Kidney (tissue), 14 donors: Measurements from ENCODE around the gene ORAI2. TPM values are rescaled to one million over a fixed set of nuclear protein-coding genes. Genes with fewer than 3 reads are reported as not detected.

ENCODE experiments used
- DNase-seq, 5 donors: peaks; one replicate each; pipeline ENCODE4 v3.0.0-alpha.2; 2013 to 2020
- FAIRE-seq: peaks from 2 replicates; lab custom pipeline; 2012; peaks lifted over from hg19 to GRCh38; lab: Jason Lieb, UNC
- H3K27ac ChIP-seq, 2 donors: one replicate each; pipeline ENCODE4 v1.7.0; 2013; ENCODE audit warnings: low read depth in 2 of 2, low read length in 2 of 2, inconsistent platforms in 1 of 2
- H3K27me3 ChIP-seq: one replicate; pipeline ENCODE4 v1.7.1; 2013; ENCODE audit warnings: low read length, inconsistent platforms; ENCODE audit not compliant: control insufficient read depth, insufficient read depth
- H3K36me3 ChIP-seq, 3 donors: one replicate each; pipeline versions ENCODE4 v1.7.0 to v1.7.1; 2013; ENCODE audit warnings: low read length in 3 of 3, control low read depth in 1 of 3, inconsistent platforms in 1 of 3; ENCODE audit not compliant: insufficient read depth in 3 of 3, control insufficient read depth in 2 of 3
- H3K4me1 ChIP-seq, 3 donors: one replicate each; pipeline versions ENCODE4 v1.7.0 to v1.7.1; 2013; ENCODE audit warnings: low read length in 3 of 3, inconsistent platforms in 1 of 3, low read depth in 1 of 3; ENCODE audit not compliant: control insufficient read depth in 2 of 3, insufficient read depth in 2 of 3
- H3K4me3 ChIP-seq, 3 donors: one replicate each; pipeline versions ENCODE4 v1.7.0 to v1.8.1; 2013; ENCODE audit warnings: low read length in 3 of 3, control low read depth in 1 of 3, inconsistent platforms in 1 of 3
- H3K9ac ChIP-seq, 3 donors: one replicate each; pipeline versions ENCODE4 v1.7.0 to v1.7.1; 2013; ENCODE audit warnings: low read length in 3 of 3, control low read depth in 1 of 3, inconsistent platforms in 1 of 3
- H3K9me3 ChIP-seq, 3 donors: one replicate each; pipeline versions ENCODE4 v1.7.0 to v1.7.1; 2013; ENCODE audit warnings: low read length in 3 of 3, control low read depth in 1 of 3, inconsistent platforms in 1 of 3; ENCODE audit not compliant: control insufficient read depth in 2 of 3, insufficient read depth in 1 of 3
- intact Hi-C: fragments of 100-400 bp; cut with DNase I; formaldehyde crosslinking; loops from one replicate; pipeline ENCODE4 v1.11.1; 2022
- polyA plus RNA-seq: library from polyadenylated mRNA; stranded (reverse); fragments of 350-450 nt; fragmentation: Illumina TruSeq; extraction: RNeasy Lipid Tissue Mini Kit (QIAGEN cat#74804); gene quantifications from one replicate; pipeline ENCODE4 v1.2.3, GENCODE V29; 2014; ENCODE audit warnings: low read depth, low replicate concordance; ENCODE audit not compliant: insufficient read depth
- total RNA-seq: library from RNA; stranded (reverse); fragmentation: NEBNext Ultra II Directional; extraction: Animal tissue kit (Norgen Biotek cat#: 25700); gene quantifications from one replicate; pipeline ENCODE4 v1.2.1, GENCODE V29; 2021
- TF ChIP-seq, protein P1 (sequence below): IDR thresholded peaks from 3 replicates; pipeline ENCODE4 v1.5.1; 2012; ENCODE audit warnings: mild to moderate bottlenecking, moderate library complexity, borderline replicate concordance; ENCODE audit not compliant: insufficient read depth; ENCODE audit errors: extremely low read depth
- donor health status: control.
- donor health status: control.
- donor health status: control.
- donor health status: control.
- donor health status: control.
- donor health status: DM: yes; HTN: yes; CAD: no.
- donor health status: Normal renal cell carcinoma (clear cell type).

The ORAI2 gene
- total and polyA plus RNA-seq, 2 donors from 2014 or later: 13.8 to 45.6 TPM

GRCh38 chr7:102409340-102409739 is 24.0 kb upstream of the ORAI2 start:
- Histone ChIP-seq H3K9me3 (no peaks in the 10 kb centered on the region), H3K4me1 (peaks cover 0 to 4% (median 0%) of the 10 kb centered on the region in 3 donors), H3K27ac (no peak overlapping the region), H3K27me3 (no peaks in the 10 kb centered on the region), H3K36me3 (peaks cover 12 to 58% (median 35%) of the 10 kb centered on the region in 3 donors), H3K4me3 (no peak overlapping the region), H3K9ac (no peak overlapping the region)
- FAIRE-seq (no peak), DNase-seq (no peak)
- intact Hi-C loops: no loop called here
- TF ChIP-seq, protein P1, sequence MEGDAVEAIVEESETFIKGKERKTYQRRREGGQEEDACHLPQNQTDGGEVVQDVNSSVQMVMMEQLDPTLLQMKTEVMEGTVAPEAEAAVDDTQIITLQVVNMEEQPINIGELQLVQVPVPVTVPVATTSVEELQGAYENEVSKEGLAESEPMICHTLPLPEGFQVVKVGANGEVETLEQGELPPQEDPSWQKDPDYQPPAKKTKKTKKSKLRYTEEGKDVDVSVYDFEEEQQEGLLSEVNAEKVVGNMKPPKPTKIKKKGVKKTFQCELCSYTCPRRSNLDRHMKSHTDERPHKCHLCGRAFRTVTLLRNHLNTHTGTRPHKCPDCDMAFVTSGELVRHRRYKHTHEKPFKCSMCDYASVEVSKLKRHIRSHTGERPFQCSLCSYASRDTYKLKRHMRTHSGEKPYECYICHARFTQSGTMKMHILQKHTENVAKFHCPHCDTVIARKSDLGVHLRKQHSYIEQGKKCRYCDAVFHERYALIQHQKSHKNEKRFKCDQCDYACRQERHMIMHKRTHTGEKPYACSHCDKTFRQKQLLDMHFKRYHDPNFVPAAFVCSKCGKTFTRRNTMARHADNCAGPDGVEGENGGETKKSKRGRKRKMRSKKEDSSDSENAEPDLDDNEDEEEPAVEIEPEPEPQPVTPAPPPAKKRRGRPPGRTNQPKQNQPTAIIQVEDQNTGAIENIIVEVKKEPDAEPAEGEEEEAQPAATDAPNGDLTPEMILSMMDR: no peak

GRCh38 chr7:102410123-102410522 is 23.3 kb upstream of the ORAI2 start:
- Histone ChIP-seq H3K27ac (no peak overlapping the region), H3K36me3 (peaks cover 14 to 58% (median 35%) of the 10 kb centered on the region in 3 donors), H3K4me3 (no peak overlapping the region), H3K9me3 (no peaks in the 10 kb centered on the region), H3K9ac (no peak overlapping the region), H3K4me1 (peaks cover 0 to 4% (median 0%) of the 10 kb centered on the region in 3 donors), H3K27me3 (no peaks in the 10 kb centered on the region)
- intact Hi-C loops: no loop called here
- no peak for DNase-seq
- no peak for FAIRE-seq
- TF ChIP-seq, protein P1: no peak

GRCh38 chr7:102410918-102411317 is 22.5 kb upstream of the ORAI2 start:
- H3K36me3 ChIP-seq: peaks cover 14 to 52% (median 31%) of the 10 kb centered on the region in 3 donors
- no peaks in the 10 kb centered on the region for H3K27me3 ChIP-seq
- TF ChIP-seq, protein P1: no peak
- H3K4me1 ChIP-seq: peaks cover 0 to 8% (median 0%) of the 10 kb centered on the region in 3 donors
- H3K9me3 ChIP-seq: no peaks in the 10 kb centered on the region
- FAIRE-seq: no peak
- intact Hi-C loops: no loop called here
- no peak for DNase-seq
- H3K4me3 ChIP-seq: no peak overlapping the region
- H3K27ac ChIP-seq: no peak overlapping the region
- no peak overlapping the region for H3K9ac ChIP-seq

DNA sequence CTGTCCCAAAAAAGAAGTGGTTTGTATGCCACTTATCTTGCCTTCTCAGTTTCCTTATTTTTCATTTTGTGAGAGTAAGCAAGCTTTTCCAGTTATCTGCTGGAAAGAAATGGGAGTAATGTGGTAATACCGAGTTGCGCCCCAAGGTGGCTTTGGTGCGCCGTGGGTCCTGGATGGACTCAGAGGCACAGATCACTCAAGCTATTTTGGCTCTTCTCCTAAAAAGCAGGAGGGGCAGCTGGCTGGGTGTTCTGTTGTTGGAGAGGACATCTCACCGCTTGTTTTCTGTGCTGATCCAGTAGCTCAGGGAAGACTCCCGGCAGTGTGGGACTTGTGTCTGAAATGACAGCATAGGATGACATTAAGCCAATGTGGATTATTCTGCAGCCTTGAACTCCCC is 20.8 kb upstream of the ORAI2 start:
- Histone ChIP-seq H3K4me3 (no peak overlapping the region), H3K36me3 (peaks cover 10 to 51% (median 21%) of the 10 kb centered on the region in 3 donors), H3K27me3 (no peaks in the 10 kb centered on the region), H3K9me3 (no peaks in the 10 kb centered on the region), H3K4me1 (peaks cover 0 to 8% (median 0%) of the 10 kb centered on the region in 3 donors), H3K27ac (no peak overlapping the region), H3K9ac (no peak overlapping the region)
- DNase-seq (no peak), FAIRE-seq (no peak)
- intact Hi-C loops: no loop called here
- TF ChIP-seq, protein P1: peak; percentile 32
